ENCODE results near the gene CARMIL1. TPM values are rescaled to one million over a fixed set of nuclear protein-coding genes. Genes with fewer than 3 reads are reported as not detected.

The CARMIL1 gene
- total RNA-seq, 1 donor from 2014 or later, result 14.5 TPM

DNA sequence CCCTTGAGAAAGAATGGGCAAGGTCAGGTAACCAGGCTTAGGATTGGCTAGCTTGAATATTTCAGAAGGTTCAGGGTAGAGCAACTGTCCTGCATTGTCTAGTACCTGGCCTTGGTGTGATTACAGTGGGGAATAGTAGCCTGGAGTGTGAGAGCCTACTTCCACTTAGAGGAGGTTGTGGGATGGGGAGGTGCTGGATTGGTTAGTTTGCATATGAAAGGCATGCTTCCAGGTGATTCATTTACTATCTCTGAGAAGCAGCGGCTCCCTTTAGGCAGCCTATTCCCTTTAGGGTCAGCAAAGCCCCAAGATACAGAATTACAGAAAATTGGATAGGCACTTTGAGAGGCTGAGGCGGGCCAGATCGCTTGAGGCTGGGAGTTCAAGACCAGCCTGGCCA is 347.8 kb downstream of the CARMIL1 start:
- no peak overlapping the region for H3K4me3 Mint-ChIP-seq (ENCODE audit: unreplicated experiment)
- H3K4me1 Mint-ChIP-seq (ENCODE audit: low read depth), result no peaks in the 10 kb centered on the region
- H3K9me3 Mint-ChIP-seq (ENCODE audit: low read depth), result no peaks in the 10 kb centered on the region
- no peak for TF ChIP-seq CTCF (IDR thresholded peaks at IDR 0.05)
- H3K27ac Mint-ChIP-seq (ENCODE audit: unreplicated experiment), result no peak overlapping the region
- DNase-seq (ENCODE audit: low spot score), result no peak
- H3K36me3 Mint-ChIP-seq (ENCODE audit: low read depth), result no peaks in the 10 kb centered on the region
- peaks cover 12% of the 10 kb centered on the region for H3K27me3 Mint-ChIP-seq (ENCODE audit: low read depth)

DNA sequence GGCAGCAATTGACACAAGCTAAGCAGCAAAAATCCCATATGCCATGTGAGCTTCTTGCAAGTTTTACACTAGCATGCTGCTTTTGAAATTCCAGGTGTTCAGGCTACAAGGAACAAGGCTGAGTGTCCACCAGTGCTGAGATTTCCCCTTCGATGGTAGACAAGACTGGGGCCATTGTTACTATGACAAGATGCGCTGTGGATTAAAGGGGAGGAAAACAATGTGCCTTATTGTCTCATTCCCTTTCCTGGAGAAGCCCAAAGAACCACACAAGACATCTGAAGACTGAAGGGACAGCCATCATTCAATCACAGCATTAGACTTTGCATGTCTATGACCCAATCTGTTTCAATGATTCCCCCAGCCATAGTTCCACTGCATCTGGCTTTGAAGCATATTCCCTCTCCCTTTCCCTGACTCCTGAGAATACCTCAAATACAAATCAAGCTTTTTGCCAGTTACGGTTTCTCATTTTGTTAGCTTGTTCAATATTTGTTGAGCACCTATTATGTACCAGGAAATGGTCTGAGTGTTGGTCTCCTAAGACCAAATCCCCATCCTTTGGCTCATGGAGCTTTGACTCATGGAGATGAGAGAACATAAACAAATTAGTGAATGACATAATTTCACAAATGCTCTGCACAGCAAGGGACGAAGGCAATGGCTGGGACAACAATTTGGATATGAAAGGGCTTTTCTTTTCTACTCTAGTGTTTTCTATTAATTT is 349.5 kb downstream of the CARMIL1 start:
- TF ChIP-seq CTCF (IDR thresholded peaks at IDR 0.05), result no peak
- Mint-ChIP-seq H3K27ac (ENCODE audit: unreplicated experiment) (no peak overlapping the region), H3K9me3 (ENCODE audit: low read depth) (no peaks in the 10 kb centered on the region)

DNA sequence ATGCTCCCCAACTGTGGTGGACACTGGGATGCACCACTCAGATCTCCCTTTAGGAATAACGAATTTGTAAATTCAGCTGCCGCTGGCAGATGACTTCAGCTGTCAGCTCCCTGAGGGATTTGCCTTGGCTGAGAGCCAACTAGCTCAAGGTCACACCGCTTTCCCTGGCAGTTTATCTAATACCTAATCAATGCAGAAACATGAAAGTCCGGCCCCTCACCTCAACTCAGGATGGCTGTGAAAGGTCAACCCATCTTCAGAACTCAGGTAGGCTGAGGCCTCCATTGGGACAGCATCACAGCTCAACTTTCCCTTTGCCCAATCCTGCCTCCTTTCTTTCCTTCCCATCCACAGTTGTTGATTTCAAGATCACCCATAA is 350.0 kb downstream of the CARMIL1 start:
- no peak for DNase-seq (ENCODE audit: low spot score)
- Mint-ChIP-seq H3K36me3 (ENCODE audit: low read depth) (no peaks in the 10 kb centered on the region), H3K27me3 (ENCODE audit: low read depth) (peaks cover 15% of the 10 kb centered on the region), H3K27ac (ENCODE audit: unreplicated experiment) (no peak overlapping the region), H3K4me1 (ENCODE audit: low read depth) (no peaks in the 10 kb centered on the region), H3K9me3 (ENCODE audit: low read depth) (no peaks in the 10 kb centered on the region), H3K4me3 (ENCODE audit: unreplicated experiment) (no peak overlapping the region)
- TF ChIP-seq CTCF (IDR thresholded peaks at IDR 0.05), result no peak

More for the DNA sequence above, 349.5 kb downstream of the CARMIL1 start:
- Mint-ChIP-seq H3K36me3 (ENCODE audit: low read depth) (no peaks in the 10 kb centered on the region), H3K4me3 (ENCODE audit: unreplicated experiment) (no peak overlapping the region), H3K4me1 (ENCODE audit: low read depth) (no peaks in the 10 kb centered on the region), H3K27me3 (ENCODE audit: low read depth) (peaks cover 12% of the 10 kb centered on the region)
- no peak for DNase-seq (ENCODE audit: low spot score)

DNA sequence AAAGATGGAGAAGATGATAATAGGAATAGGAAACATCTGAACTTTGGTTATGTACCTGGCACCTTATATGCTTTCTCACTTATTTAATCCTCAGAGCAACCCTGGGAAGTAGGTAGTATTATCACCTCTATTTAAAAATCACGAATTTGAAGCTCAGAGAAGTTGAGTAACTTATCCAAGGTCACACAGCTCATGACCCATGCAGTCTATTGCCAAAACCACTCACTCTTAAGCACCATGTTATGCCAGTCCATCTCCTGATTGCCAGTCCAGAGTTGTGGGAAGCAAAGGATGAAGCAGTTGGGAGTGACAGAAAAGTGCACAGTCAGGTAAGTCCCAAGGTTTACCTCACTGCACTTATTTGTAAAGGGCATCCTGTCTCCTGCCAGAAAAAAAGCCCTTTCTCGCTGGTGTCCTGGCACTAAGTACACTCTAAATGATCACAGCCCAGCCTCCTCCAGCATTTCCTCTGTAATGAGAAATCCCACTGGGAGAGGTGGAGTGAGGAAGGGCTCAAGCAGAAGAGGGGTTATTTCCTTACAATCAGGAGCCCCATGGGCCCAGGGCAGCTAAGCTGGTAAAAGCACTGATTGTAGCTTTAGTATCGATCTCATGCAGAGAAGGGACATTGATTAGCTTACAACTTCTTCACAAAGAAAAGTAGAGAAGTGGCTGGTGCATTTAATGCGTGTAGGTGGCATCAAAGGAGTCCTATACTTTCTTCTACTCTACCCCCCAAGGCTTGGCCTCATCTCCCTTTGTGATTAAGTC is 351.5 kb downstream of the CARMIL1 start:
- Mint-ChIP-seq H3K36me3 (ENCODE audit: low read depth) (no peaks in the 10 kb centered on the region), H3K27ac (ENCODE audit: unreplicated experiment) (no peak overlapping the region), H3K9me3 (ENCODE audit: low read depth) (no peaks in the 10 kb centered on the region), H3K4me1 (ENCODE audit: low read depth) (no peaks in the 10 kb centered on the region), H3K4me3 (ENCODE audit: unreplicated experiment) (no peak overlapping the region), H3K27me3 (ENCODE audit: low read depth) (peaks cover 22% of the 10 kb centered on the region)
- no peak for TF ChIP-seq CTCF (IDR thresholded peaks at IDR 0.05)
- no peak for DNase-seq (ENCODE audit: low spot score)

- H3K27ac Mint-ChIP-seq (ENCODE audit: unreplicated experiment), result no peak overlapping the region
- H3K27me3 Mint-ChIP-seq (ENCODE audit: low read depth), result peaks cover 35% of the 10 kb centered on the region
- DNase-seq (ENCODE audit: low spot score), result no peak
These were observed 356.7 kb downstream of the CARMIL1 start for GRCh38 chr6:25635886-25636317.

More at GRCh38 chr6:25635886-25636317, 356.7 kb downstream of the CARMIL1 start:
- no peak for TF ChIP-seq CTCF (IDR thresholded peaks at IDR 0.05)
- H3K4me3 Mint-ChIP-seq (ENCODE audit: unreplicated experiment), result no peak overlapping the region
- no peaks in the 10 kb centered on the region for H3K36me3 Mint-ChIP-seq (ENCODE audit: low read depth)
- H3K9me3 Mint-ChIP-seq (ENCODE audit: low read depth), result no peaks in the 10 kb centered on the region
- no peaks in the 10 kb centered on the region for H3K4me1 Mint-ChIP-seq (ENCODE audit: low read depth)

Data from chondrocyte (in vitro differentiated cells).